ENCODE results near the gene CDK1.

Gene CDK1

DNA sequence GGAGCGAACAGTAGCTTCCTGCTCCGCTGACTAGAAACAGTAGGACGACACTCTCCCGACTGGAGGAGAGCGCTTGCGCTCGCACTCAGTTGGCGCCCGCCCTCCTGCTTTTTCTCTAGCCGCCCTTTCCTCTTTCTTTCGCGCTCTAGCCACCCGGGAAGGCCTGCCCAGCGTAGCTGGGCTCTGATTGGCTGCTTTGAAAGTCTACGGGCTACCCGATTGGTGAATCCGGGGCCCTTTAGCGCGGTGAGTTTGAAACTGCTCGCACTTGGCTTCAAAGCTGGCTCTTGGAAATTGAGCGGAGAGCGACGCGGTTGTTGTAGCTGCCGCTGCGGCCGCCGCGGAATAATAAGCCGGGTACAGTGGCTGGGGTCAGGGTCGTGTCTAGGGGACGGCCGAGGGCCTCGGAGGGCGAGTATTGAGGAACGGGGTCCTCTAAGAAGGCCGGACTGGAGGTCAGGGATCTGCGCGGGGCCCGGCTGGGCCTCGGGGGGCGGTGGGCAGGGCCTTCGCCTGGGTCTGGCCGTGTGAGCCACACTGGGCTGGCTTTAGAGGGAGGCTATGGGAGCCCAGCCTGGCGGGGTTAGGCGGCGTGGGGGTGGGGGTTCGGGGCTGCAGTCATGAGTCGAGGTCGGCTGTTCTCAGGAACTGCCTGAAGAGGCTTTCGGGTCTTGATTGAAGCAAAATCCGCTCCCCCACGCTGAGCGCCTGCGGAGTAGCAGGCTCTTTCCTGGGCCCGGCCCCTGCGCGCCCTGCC lies at the start of gene CDK1:
Gene CDK1 (plus strand): TSS at position 265 of the 757 bp plus-strand sequence. CDS start 1,688 bp downstream, outside the sequence.
- Mint-ChIP-seq H3K4me1 (peaks cover 48% of the 10 kb centered on the region), H3K27ac (peak within 1 kb of the TSS; percentile 99), H3K36me3 (peaks cover 24% of the 10 kb centered on the region), H3K9me3 (no peaks in the 10 kb centered on the region), H3K4me3 (peak within 1 kb of the TSS; percentile 99), H3K27me3 (peaks cover 17% of the 10 kb centered on the region)
- CTCF ChIA-PET: interaction anchor here (1.3 to 1.4 kb wide), 2 partner anchors 8 to 49 kb away, joined by 3 to 4 read pairs; no protein-coding TSS in a partner anchor
- DNase-seq: peak; percentile 98

DNA sequence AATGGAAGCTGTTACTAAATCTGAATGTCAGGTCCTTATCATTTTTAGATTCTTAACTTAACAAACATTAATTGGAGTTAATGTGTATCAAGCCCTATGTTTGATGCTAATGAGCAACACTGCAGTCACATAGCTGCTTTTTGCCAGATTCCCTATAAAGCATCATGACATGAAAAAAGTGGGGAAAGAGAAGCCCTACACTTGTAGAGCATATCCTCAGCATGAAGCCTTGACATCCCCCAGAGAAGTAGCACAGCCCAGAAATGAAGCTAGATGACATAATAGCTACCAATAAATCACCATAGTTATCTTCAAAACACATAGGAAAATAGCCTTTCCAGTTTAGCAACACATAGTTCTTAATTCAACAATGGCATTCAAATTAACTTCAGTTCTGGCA lies 49.2 kb upstream of the CDK1 start:
- CTCF ChIA-PET: interaction anchor here (1.8 kb wide), 1 partner anchor 49 kb away, joined by 4 read pairs; the partner anchor contains the start of gene CDK1
- peaks cover 40% of the 10 kb centered on the region for H3K36me3 Mint-ChIP-seq
- H3K4me1 Mint-ChIP-seq: peaks cover 84% of the 10 kb centered on the region
- DNase-seq: no peak
- H3K4me3 Mint-ChIP-seq: no peak overlapping the region
- peak overlapping the region; percentile 95 for H3K27ac Mint-ChIP-seq
- peaks cover 26% of the 10 kb centered on the region for H3K27me3 Mint-ChIP-seq
- no peaks in the 10 kb centered on the region for H3K9me3 Mint-ChIP-seq

DNA sequence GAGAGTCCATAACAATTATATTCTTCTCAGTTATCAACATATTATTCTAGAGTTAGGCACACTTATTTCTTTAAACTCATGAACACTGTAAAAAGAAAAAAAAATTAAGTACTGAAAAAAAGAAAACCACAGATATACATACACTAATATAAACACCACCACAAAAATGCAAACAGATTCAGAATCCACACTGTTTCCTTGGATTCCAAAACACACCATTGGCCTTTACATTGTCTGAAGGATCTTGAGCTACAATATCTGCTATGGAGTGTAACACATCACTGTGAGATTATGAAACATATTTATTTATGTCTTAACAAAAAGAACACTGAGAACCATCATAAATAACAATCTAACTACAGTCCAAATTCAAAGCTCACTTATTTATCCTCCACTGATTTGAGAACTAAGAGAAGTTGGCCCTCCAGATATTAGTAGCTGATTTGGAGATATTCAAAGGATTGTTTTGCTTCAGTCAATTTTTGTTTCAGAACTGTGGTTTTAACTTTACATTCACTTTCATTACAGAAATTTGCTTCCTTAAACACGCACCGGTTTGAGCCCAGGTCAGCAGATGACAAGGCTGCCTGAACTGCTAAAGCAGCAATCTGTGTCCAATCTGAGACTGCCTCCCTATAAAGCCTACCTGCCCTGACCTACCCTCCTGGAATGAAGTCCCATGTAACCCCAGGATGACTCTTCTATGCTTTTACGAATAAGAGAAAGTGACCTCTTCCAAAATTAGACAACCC lies 47.0 kb upstream of the CDK1 start:
- peak overlapping the region; percentile 91 for H3K4me3 Mint-ChIP-seq
- no peaks in the 10 kb centered on the region for H3K9me3 Mint-ChIP-seq
- H3K4me1 Mint-ChIP-seq: peaks cover 68% of the 10 kb centered on the region
- DNase-seq: peak; percentile 60
- H3K27ac Mint-ChIP-seq: peak overlapping the region; percentile 95
- peaks cover 27% of the 10 kb centered on the region for H3K27me3 Mint-ChIP-seq
- H3K36me3 Mint-ChIP-seq: peaks cover 25% of the 10 kb centered on the region
- CTCF ChIA-PET: no interaction called here

DNA sequence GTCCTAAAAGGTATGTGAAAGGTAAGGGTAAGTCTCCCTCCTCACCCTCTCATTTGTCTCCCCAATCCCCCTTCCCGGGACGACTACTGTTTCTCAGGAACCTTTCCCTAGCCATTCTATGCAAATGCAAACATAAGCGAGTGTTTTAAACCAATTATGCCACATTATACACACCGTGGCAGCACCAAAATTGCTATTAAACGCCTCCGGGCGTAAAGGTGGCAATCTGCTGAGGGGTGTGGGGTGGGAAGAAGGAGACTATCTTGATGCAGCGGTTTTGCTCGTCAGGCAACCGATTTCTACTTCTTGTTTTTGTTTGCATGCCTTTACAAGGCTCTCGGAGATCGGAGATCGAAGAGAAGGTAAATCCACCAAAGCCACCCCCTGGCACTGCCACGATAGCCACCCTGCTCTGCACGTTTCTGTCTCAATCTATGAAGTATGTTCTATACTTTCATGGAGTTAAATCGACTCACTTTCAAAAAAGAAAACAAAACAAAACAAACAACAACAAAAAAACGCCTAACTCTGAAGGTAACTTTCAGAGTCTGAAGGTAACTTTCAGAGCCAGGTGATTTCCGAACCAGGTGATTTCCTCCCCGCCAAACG lies 46.0 kb upstream of the CDK1 start:
- Mint-ChIP-seq H3K9me3 (no peaks in the 10 kb centered on the region), H3K4me3 (peak overlapping the region; percentile 91), H3K27me3 (peaks cover 27% of the 10 kb centered on the region), H3K4me1 (peaks cover 58% of the 10 kb centered on the region), H3K27ac (peak overlapping the region; percentile 95), H3K36me3 (peaks cover 19% of the 10 kb centered on the region)
- DNase-seq: peak; percentile 50
- CTCF ChIA-PET: interaction anchor here (1.9 kb wide), 1 partner anchor 38 kb away, joined by 5 read pairs; no protein-coding TSS in a partner anchor

- peaks cover 51% of the 10 kb centered on the region for H3K4me1 Mint-ChIP-seq
- DNase-seq: peak; percentile 60
- CTCF ChIA-PET: interaction anchor here (1.0 to 1.9 kb wide), 4 partner anchors 23 to 86 kb away, joined by 3 to 5 read pairs (median 4); no protein-coding TSS in a partner anchor
- H3K27me3 Mint-ChIP-seq: peaks cover 26% of the 10 kb centered on the region
- H3K9me3 Mint-ChIP-seq: no peaks in the 10 kb centered on the region
- H3K36me3 Mint-ChIP-seq: peaks cover 15% of the 10 kb centered on the region
- peak overlapping the region; percentile 91 for H3K4me3 Mint-ChIP-seq
- H3K27ac Mint-ChIP-seq: peak overlapping the region; percentile 95
These were observed 45.3 kb upstream of the CDK1 start for GRCh38 chr10:60732807-60733516.

- no peak for DNase-seq
- Mint-ChIP-seq H3K27me3 (peaks cover 24% of the 10 kb centered on the region), H3K4me3 (peak overlapping the region; percentile 70), H3K27ac (peak overlapping the region; percentile 82), H3K36me3 (peaks cover 13% of the 10 kb centered on the region), H3K9me3 (no peaks in the 10 kb centered on the region), H3K4me1 (peaks cover 48% of the 10 kb centered on the region)
- CTCF ChIA-PET: interaction anchor here (1.0 to 1.9 kb wide), 4 partner anchors 24 to 87 kb away, joined by 3 to 5 read pairs (median 4); no protein-coding TSS in a partner anchor
These were observed 44.8 kb upstream of the CDK1 start for GRCh38 chr10:60733517-60733822.

DNA sequence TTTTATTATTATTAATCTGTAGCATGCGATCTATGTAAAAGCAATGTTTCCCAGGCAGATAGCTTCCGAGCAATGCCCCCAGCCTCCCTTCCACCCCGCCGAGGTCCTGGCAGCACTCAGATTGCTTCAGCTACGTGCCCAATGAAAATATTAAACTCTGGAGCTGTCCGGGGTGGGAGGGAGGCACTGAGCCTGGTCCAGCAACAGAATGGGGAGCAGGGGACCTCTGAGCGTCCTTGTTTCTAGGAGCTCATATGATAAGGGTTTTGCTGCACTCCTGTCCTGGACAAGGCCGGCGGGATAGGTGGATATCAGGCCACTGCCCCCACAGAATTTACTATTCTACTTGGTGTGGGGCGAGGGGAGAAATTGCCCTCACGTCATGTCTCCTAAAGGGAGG lies 44.5 kb upstream of the CDK1 start:
- CTCF ChIA-PET: interaction anchor here (1.0 to 1.9 kb wide), 4 partner anchors 24 to 87 kb away, joined by 3 to 5 read pairs (median 4); no protein-coding TSS in a partner anchor
- H3K4me1 Mint-ChIP-seq: peaks cover 44% of the 10 kb centered on the region
- peak overlapping the region; percentile 62 for H3K4me3 Mint-ChIP-seq
- peaks cover 13% of the 10 kb centered on the region for H3K36me3 Mint-ChIP-seq
- no peak for DNase-seq
- H3K27me3 Mint-ChIP-seq: peaks cover 24% of the 10 kb centered on the region
- peak overlapping the region; percentile 58 for H3K27ac Mint-ChIP-seq
- H3K9me3 Mint-ChIP-seq: no peaks in the 10 kb centered on the region

- Mint-ChIP-seq H3K4me1 (peaks cover 40% of the 10 kb centered on the region), H3K27ac (no peak overlapping the region), H3K27me3 (peaks cover 24% of the 10 kb centered on the region), H3K9me3 (no peaks in the 10 kb centered on the region), H3K36me3 (peaks cover 11% of the 10 kb centered on the region), H3K4me3 (peak overlapping the region; percentile 62)
- CTCF ChIA-PET: interaction anchor here (1.2 to 1.9 kb wide), 2 partner anchors 33 to 36 kb away, joined by 4 to 5 read pairs; no protein-coding TSS in a partner anchor
- no peak for DNase-seq
These were observed 44.1 kb upstream of the CDK1 start for GRCh38 chr10:60734226-60734625.

GRCh38 chr10:60735244-60735643 lies 43.0 kb upstream of the CDK1 start:
- DNase-seq: no peak
- H3K9me3 Mint-ChIP-seq: no peaks in the 10 kb centered on the region
- H3K27ac Mint-ChIP-seq: no peak overlapping the region
- peaks cover 32% of the 10 kb centered on the region for H3K4me1 Mint-ChIP-seq
- H3K4me3 Mint-ChIP-seq: no peak overlapping the region
- peaks cover 24% of the 10 kb centered on the region for H3K27me3 Mint-ChIP-seq
- peaks cover 5% of the 10 kb centered on the region for H3K36me3 Mint-ChIP-seq
- CTCF ChIA-PET: interaction anchor here (0.7 to 0.8 kb wide), 2 partner anchors 85 to 159 kb away, joined by 3 to 4 read pairs; no protein-coding TSS in a partner anchor

GRCh38 chr10:60737242-60737641 lies 41.0 kb upstream of the CDK1 start:
- DNase-seq: no peak
- Mint-ChIP-seq H3K9me3 (no peaks in the 10 kb centered on the region), H3K27ac (no peak overlapping the region), H3K4me3 (no peak overlapping the region), H3K36me3 (peaks cover 5% of the 10 kb centered on the region), H3K4me1 (peaks cover 12% of the 10 kb centered on the region), H3K27me3 (peaks cover 19% of the 10 kb centered on the region)
- CTCF ChIA-PET: no interaction called here

- H3K27me3 Mint-ChIP-seq: no peaks in the 10 kb centered on the region
- DNase-seq: no peak
- H3K36me3 Mint-ChIP-seq: no peaks in the 10 kb centered on the region
- no peak overlapping the region for H3K4me3 Mint-ChIP-seq
- CTCF ChIA-PET: no interaction called here
- no peak overlapping the region for H3K27ac Mint-ChIP-seq
- H3K4me1 Mint-ChIP-seq: peaks cover 6% of the 10 kb centered on the region
- no peaks in the 10 kb centered on the region for H3K9me3 Mint-ChIP-seq
These were observed 38.7 kb upstream of the CDK1 start for GRCh38 chr10:60739558-60739957.

DNA sequence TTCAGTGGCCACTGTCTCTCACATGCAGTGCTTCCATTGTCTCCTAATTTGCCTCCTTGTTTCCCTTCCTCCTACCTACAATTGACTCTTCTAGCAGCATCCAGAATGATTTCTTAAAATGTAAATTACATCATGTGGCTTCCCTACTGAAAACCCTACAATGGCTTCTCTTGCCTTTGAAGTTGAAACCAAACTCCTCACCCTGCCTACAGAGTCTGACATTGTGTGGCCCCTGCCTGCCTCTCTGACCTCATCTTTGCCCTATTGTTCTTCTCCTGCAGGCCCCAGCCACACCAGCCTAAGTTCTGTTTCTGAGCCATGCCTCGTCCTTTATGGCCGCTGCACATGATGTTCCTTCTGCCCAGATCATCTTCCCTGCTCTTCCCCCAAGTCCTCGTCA lies 35.8 kb upstream of the CDK1 start:
- Mint-ChIP-seq H3K4me3 (no peak overlapping the region), H3K27ac (no peak overlapping the region), H3K9me3 (no peaks in the 10 kb centered on the region), H3K36me3 (no peaks in the 10 kb centered on the region), H3K4me1 (peaks cover 4% of the 10 kb centered on the region), H3K27me3 (peaks cover 12% of the 10 kb centered on the region)
- no peak for DNase-seq
- CTCF ChIA-PET: no interaction called here

- Mint-ChIP-seq H3K27me3 (peaks cover 25% of the 10 kb centered on the region), H3K4me1 (no peaks in the 10 kb centered on the region), H3K4me3 (no peak overlapping the region), H3K9me3 (no peaks in the 10 kb centered on the region), H3K36me3 (no peaks in the 10 kb centered on the region), H3K27ac (no peak overlapping the region)
- no peak for DNase-seq
- CTCF ChIA-PET: no interaction called here
These were observed 30.3 kb upstream of the CDK1 start for GRCh38 chr10:60747817-60748469.
